Skeletal muscle tissue (tissue), 4 donors: ENCODE measurements around the gene HMBS. TPM values are rescaled to one million over a fixed set of nuclear protein-coding genes. Genes with fewer than 3 reads are reported as not detected.
"Not testable (repeated sequence)": the region's sequence is repeated elsewhere in the genome, so short reads cannot be mapped to it uniquely, and the experiment has no call there.

Experiments
- H3K27ac ChIP-seq: one replicate; pipeline ENCODE4 v1.7.0; 2013; ENCODE audit warnings: mild to moderate bottlenecking, low read depth, low read length, inconsistent platforms
- H3K27me3 ChIP-seq, 3 donors: one replicate each; pipeline ENCODE4 v1.7.0; 2013; ENCODE audit warnings: low read length in 3 of 3; ENCODE audit not compliant: control insufficient read depth in 3 of 3, insufficient read depth in 3 of 3
- H3K36me3 ChIP-seq, 3 donors: one replicate each; pipeline ENCODE4 v1.7.0; 2013; ENCODE audit warnings: low read length in 3 of 3; ENCODE audit not compliant: control insufficient read depth in 3 of 3, insufficient read depth in 3 of 3
- H3K4me1 ChIP-seq, 3 donors: one replicate each; pipeline ENCODE4 v1.7.0; 2013; ENCODE audit warnings: low read length in 3 of 3, mild to moderate bottlenecking in 3 of 3; ENCODE audit not compliant: control insufficient read depth in 3 of 3, insufficient read depth in 3 of 3
- H3K4me3 ChIP-seq, 3 donors: one replicate each; pipeline ENCODE4 v1.7.0; 2013; ENCODE audit warnings: low read length in 3 of 3
- H3K9ac ChIP-seq, 3 donors: one replicate each; pipeline ENCODE4 v1.7.0; 2013; ENCODE audit warnings: low read length in 3 of 3, mild to moderate bottlenecking in 3 of 3, moderate library complexity in 2 of 3, low read depth in 1 of 3
- H3K9me3 ChIP-seq, 3 donors: one replicate each; pipeline ENCODE4 v1.7.0; 2013; ENCODE audit warnings: low read length in 3 of 3; ENCODE audit not compliant: control insufficient read depth in 3 of 3
- total RNA-seq: library from RNA; depleted of rRNA; stranded (reverse); fragments of >200 nt; gene quantifications from one replicate; pipeline ENCODE4 v1.2.3, GENCODE V29; 2014
- donor health status: Osteomylitis.

HMBS gene
- total RNA-seq, 1 donor from 2014 or later = 6.8 TPM

GRCh38 chr11:119051440-119052162, 33.1 kb upstream of the HMBS start:
- no peaks in the 10 kb centered on the region for H3K27me3 ChIP-seq
- H3K36me3 ChIP-seq = peaks cover 74 to 80% (median 78%) of the 10 kb centered on the region in 3 donors
- H3K4me1 ChIP-seq = peaks cover 10 to 19% (median 12%) of the 10 kb centered on the region in 3 donors
- no peaks in the 10 kb centered on the region for H3K9me3 ChIP-seq
- H3K9ac ChIP-seq = no peak overlapping the region
- H3K27ac ChIP-seq = no peak overlapping the region
- H3K4me3 ChIP-seq = no peak overlapping the region

- Histone ChIP-seq H3K36me3 (peaks cover 70 to 73% (median 71%) of the 10 kb centered on the region in 3 donors), H3K4me1 (peaks cover 10 to 20% (median 12%) of the 10 kb centered on the region in 3 donors)
Observed at GRCh38 chr11:119052163-119052814, 32.4 kb upstream of the HMBS start.

GRCh38 chr11:119054418-119054817, 30.3 kb upstream of the HMBS start:
- Histone ChIP-seq H3K27ac (no peak overlapping the region), H3K9ac (no peak overlapping the region), H3K27me3 (no peaks in the 10 kb centered on the region), H3K4me3 (no peak overlapping the region), H3K4me1 (peaks cover 16 to 30% (median 18%) of the 10 kb centered on the region in 3 donors), H3K36me3 (peaks cover 49 to 51% (median 50%) of the 10 kb centered on the region in 3 donors), H3K9me3 (no peaks in the 10 kb centered on the region)

More at GRCh38 chr11:119052163-119052814, 32.4 kb upstream of the HMBS start:
- H3K9ac ChIP-seq = no peak overlapping the region
- H3K9me3 ChIP-seq = no peaks in the 10 kb centered on the region
- no peaks in the 10 kb centered on the region for H3K27me3 ChIP-seq
- H3K4me3 ChIP-seq = no peak overlapping the region
- no peak overlapping the region for H3K27ac ChIP-seq

- H3K36me3 ChIP-seq = peaks cover 41 to 44% (median 41%) of the 10 kb centered on the region in 3 donors
- H3K9me3 ChIP-seq = no peaks in the 10 kb centered on the region
- H3K27me3 ChIP-seq = no peaks in the 10 kb centered on the region
- peaks cover 16 to 30% (median 18%) of the 10 kb centered on the region in 3 donors for H3K4me1 ChIP-seq
- H3K27ac ChIP-seq = no peak overlapping the region
- H3K9ac ChIP-seq = peak overlapping the region; percentile 71 to 85 (median 79)
- H3K4me3 ChIP-seq = peak overlapping the region; percentile 75 to 86 (median 84)
Observed at GRCh38 chr11:119055901-119056300, 28.8 kb upstream of the HMBS start.

- Histone ChIP-seq H3K27ac (peak overlapping the region; percentile 81), H3K4me1 (peaks cover 16 to 30% (median 18%) of the 10 kb centered on the region in 3 donors), H3K9ac (peak overlapping the region; percentile 71 to 85 (median 79)), H3K9me3 (no peaks in the 10 kb centered on the region), H3K27me3 (no peaks in the 10 kb centered on the region), H3K4me3 (peak overlapping the region; percentile 75 to 86 (median 84)), H3K36me3 (peaks cover 35 to 39% (median 36%) of the 10 kb centered on the region in 3 donors)
Observed at GRCh38 chr11:119056421-119056999, 28.2 kb upstream of the HMBS start.

- Histone ChIP-seq H3K9ac (peak within 1 kb of the TSS; percentile 82 to 85 (median 83)), H3K27ac (peak within 1 kb of the TSS; percentile 81), H3K4me3 (peak within 1 kb of the TSS; percentile 85 to 86 (median 85)), H3K4me1 (peaks cover 16 to 30% (median 18%) of the 10 kb centered on the region in 3 donors), H3K27me3 (no peaks in the 10 kb centered on the region), H3K9me3 (no peaks in the 10 kb centered on the region), H3K36me3 (peaks cover 28 to 32% (median 31%) of the 10 kb centered on the region in 3 donors)
Observed at GRCh38 chr11:119057000-119057769, 27.5 kb upstream of the HMBS start, which contains the start of gene HYOU1. HYOU1 (minus strand) TSS chr11:119057205; CDS start chr11:119056160, 1,045 bp downstream.

GRCh38 chr11:119059128-119059527, 25.6 kb upstream of the HMBS start:
- not testable (repeated sequence) for H3K4me3 ChIP-seq, H3K9me3 ChIP-seq, H3K27ac ChIP-seq, H3K9ac ChIP-seq, H3K27me3 ChIP-seq
- peaks cover 16 to 34% (median 21%) of the 10 kb centered on the region in 3 donors for H3K4me1 ChIP-seq
- H3K36me3 ChIP-seq = peaks cover 10 to 14% (median 12%) of the 10 kb centered on the region in 3 donors

GRCh38 chr11:119061256-119061655, 23.4 kb upstream of the HMBS start:
- Histone ChIP-seq H3K4me3 (no peak overlapping the region), H3K27ac (no peak overlapping the region), H3K36me3 (peaks cover 0 to 4% (median 0%) of the 10 kb centered on the region in 3 donors), H3K4me1 (peaks cover 8 to 25% (median 16%) of the 10 kb centered on the region in 3 donors), H3K9me3 (no peaks in the 10 kb centered on the region), H3K9ac (no peak overlapping the region), H3K27me3 (no peaks in the 10 kb centered on the region)

GRCh38 chr11:119062779-119063178, 21.9 kb upstream of the HMBS start:
- peaks cover 0 to 4% (median 0%) of the 10 kb centered on the region in 3 donors for H3K36me3 ChIP-seq
- H3K4me1 ChIP-seq = peaks cover 8 to 27% (median 15%) of the 10 kb centered on the region in 3 donors
- H3K9ac ChIP-seq = no peak overlapping the region
- H3K9me3 ChIP-seq = no peaks in the 10 kb centered on the region
- H3K27ac ChIP-seq = no peak overlapping the region
- H3K27me3 ChIP-seq = no peaks in the 10 kb centered on the region
- no peak overlapping the region for H3K4me3 ChIP-seq
